GM23338 (cell line): ENCODE data around the gene PAX2.

Experiments used
- EZH2 ChIP-seq: fragments of 200-600 bp; sonication (generic); IDR thresholded peaks from one replicate; pipeline ENCODE4 v1.8.0; 2017; ENCODE audit warnings: antibody characterized with exemption, mild to moderate bottlenecking, low read depth; ENCODE audit not compliant: unreplicated experiment
- TF ChIP-seq, protein P1 (sequence below), 2 experiments: fragments of 200-600 bp in 1 of 2; sonication (generic) in 1 of 2; conservative IDR thresholded peaks; 2 replicates each; pipeline versions ENCODE4 v1.5.1 to v1.6.1; 2016 to 2017; ENCODE audit warnings: antibody characterized with exemption in 2 of 2, low read depth in 2 of 2, mild to moderate bottlenecking in 2 of 2, moderate library complexity in 1 of 2

DNA sequence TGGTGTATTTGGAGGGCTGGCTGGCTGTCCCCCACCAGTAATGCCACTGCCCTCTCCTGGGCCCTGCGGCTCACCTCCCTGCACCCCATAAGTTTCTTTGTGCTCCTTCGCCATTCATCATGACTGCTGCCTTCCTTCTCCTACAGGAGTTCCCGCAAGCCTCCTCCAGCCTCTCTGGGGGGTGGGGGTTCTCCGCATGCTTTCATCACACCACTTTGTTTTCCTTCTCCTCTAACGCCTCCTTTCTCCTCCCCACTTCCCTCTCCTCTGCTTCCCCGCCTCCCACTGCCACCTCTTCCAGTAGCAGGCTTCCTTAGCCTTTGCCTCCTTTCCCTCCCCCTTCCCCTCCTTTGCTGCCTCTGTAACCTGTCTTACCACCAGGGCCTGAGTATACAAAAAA is 58.1 kb downstream of the PAX2 start:
- TF ChIP-seq, protein P1, sequence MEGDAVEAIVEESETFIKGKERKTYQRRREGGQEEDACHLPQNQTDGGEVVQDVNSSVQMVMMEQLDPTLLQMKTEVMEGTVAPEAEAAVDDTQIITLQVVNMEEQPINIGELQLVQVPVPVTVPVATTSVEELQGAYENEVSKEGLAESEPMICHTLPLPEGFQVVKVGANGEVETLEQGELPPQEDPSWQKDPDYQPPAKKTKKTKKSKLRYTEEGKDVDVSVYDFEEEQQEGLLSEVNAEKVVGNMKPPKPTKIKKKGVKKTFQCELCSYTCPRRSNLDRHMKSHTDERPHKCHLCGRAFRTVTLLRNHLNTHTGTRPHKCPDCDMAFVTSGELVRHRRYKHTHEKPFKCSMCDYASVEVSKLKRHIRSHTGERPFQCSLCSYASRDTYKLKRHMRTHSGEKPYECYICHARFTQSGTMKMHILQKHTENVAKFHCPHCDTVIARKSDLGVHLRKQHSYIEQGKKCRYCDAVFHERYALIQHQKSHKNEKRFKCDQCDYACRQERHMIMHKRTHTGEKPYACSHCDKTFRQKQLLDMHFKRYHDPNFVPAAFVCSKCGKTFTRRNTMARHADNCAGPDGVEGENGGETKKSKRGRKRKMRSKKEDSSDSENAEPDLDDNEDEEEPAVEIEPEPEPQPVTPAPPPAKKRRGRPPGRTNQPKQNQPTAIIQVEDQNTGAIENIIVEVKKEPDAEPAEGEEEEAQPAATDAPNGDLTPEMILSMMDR (conservative IDR thresholded peaks at IDR 0.05; ENCODE audit: low read depth in 2 of 2), result no peak
- TF ChIP-seq EZH2, result no peak
